ENCODE data around the gene BLM. TPM values are rescaled to one million over a fixed set of nuclear protein-coding genes. Genes with fewer than 3 reads are reported as not detected.

Gene BLM
- total RNA-seq, 1 experiment from 2014 or later, result 24.6 TPM

DNA sequence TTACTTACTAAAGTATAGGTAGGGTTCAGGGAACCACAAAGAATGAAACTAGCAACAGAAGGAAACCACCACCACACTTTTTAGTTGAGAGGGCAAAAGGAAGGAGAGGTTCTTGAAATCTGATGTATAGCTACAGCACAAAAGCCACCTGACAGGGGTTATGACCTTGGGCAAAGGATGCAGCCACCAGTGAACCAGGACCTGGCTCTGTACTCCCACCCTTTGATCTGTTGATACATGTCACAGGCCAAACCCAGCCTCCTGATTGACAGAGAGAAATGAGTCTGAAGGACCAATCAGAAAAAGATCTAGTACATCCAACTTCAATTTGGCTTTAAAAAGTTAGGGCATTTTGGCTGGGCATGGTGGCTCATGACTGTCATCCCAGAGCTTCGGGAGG lies 20.0 kb upstream of the BLM start (continued):
- TF ChIP-seq, protein P1, sequence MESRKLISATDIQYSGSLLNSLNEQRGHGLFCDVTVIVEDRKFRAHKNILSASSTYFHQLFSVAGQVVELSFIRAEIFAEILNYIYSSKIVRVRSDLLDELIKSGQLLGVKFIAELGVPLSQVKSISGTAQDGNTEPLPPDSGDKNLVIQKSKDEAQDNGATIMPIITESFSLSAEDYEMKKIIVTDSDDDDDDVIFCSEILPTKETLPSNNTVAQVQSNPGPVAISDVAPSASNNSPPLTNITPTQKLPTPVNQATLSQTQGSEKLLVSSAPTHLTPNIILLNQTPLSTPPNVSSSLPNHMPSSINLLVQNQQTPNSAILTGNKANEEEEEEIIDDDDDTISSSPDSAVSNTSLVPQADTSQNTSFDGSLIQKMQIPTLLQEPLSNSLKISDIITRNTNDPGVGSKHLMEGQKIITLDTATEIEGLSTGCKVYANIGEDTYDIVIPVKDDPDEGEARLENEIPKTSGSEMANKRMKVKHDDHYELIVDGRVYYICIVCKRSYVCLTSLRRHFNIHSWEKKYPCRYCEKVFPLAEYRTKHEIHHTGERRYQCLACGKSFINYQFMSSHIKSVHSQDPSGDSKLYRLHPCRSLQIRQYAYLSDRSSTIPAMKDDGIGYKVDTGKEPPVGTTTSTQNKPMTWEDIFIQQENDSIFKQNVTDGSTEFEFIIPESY (IDR thresholded peaks at IDR 0.05; ENCODE audit: extremely low read depth, insufficient replicate concordance, low read length), result no peak

DNA sequence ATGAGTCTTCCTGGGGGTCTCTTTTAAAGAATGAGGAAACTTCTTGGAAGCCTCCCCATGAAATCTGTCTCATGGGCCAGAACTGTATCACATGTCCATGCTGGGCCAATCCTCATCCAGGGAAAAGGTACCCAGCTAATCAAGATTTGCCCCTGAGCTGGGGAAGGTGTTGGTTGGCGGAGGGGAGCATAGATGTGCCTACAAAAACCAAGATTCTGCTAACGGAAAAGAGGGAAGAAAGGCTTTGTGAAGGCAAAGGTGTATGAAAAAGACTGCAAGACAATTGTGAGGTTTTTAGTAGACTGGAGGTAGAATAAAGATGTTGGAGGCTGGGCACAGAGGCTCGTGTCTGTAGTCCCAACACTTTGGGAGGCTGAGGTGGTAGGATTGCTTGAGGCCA lies 18.5 kb upstream of the BLM start:
- Histone ChIP-seq H3K4me3 (replicated peaks in 1 of 2; ENCODE audit: low read depth in 1 of 2, low read length in 2 of 2) (no peak overlapping the region), H3K9me3 (ENCODE audit: control insufficient read depth in 1 of 2, insufficient read depth in 1 of 2, low read depth in 1 of 2, low read length in 2 of 2) (no peaks in the 10 kb centered on the region), H3K4me1 (ENCODE audit: control insufficient read depth in 1 of 2, insufficient read depth in 2 of 2, low read length in 2 of 2) (no peaks in the 10 kb centered on the region), H3K79me2 (ENCODE audit: insufficient read depth, low read length) (no peaks in the 10 kb centered on the region), H3K4me2 (ENCODE audit: low read length) (no peak overlapping the region), H3K36me3 (ENCODE audit: control insufficient read depth in 1 of 2, insufficient read depth in 2 of 2, low read length in 2 of 2) (no peaks in the 10 kb centered on the region), H3K27me3 (ENCODE audit: insufficient read depth, low read length) (no peaks in the 10 kb centered on the region), H3K9ac (ENCODE audit: low read length) (no peak overlapping the region), H3K9me2 (ENCODE audit: insufficient read depth) (no peaks in the 10 kb centered on the region), H3K27ac (ENCODE audit: low read depth, low read length) (no peak overlapping the region), H2AFZ (ENCODE audit: low read depth, low read length, poor library complexity, severe bottlenecking) (no peak overlapping the region), H4K20me1 (ENCODE audit: insufficient read depth) (no peaks in the 10 kb centered on the region)
- DNase-seq (ENCODE audit: low read depth, low spot score), result no peak
- intact Hi-C loops (cut with micrococcal nuclease), result loop anchor here (10.0 kb wide), 2 partner anchors 214 to 404 kb away; no protein-coding TSS in a partner anchor
- no peak for ATAC-seq
- ChIA-PET RAD21 (ENCODE audit: low non-redundant PET in 1 of 2, low total read pairs in 2 of 2, uncharacterized antibody in 2 of 2, unreplicated experiment in 2 of 2) (interaction anchor here in 1 of 2 experiments (0.7 kb wide), 1 partner anchor 202 kb away, joined by 3 read pairs; no protein-coding TSS in a partner anchor), CTCF (no interaction called here), POLR2A (no interaction called here)
- no TSS peak for BruUV-seq (replicated peaks)
- TF ChIP-seq, protein P2, sequence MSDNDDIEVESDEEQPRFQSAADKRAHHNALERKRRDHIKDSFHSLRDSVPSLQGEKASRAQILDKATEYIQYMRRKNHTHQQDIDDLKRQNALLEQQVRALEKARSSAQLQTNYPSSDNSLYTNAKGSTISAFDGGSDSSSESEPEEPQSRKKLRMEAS (IDR thresholded peaks at IDR 0.05), result no peak
- TF ChIP-seq RAD21 (IDR thresholded peaks at IDR 0.05; ENCODE audit: low read depth) (no peak), EGR1 (IDR thresholded peaks at IDR 0.05; ENCODE audit: low read depth) (no peak), SP1 (IDR thresholded peaks at IDR 0.05; ENCODE audit: low read depth) (no peak)
- TF ChIP-seq, protein P3, sequence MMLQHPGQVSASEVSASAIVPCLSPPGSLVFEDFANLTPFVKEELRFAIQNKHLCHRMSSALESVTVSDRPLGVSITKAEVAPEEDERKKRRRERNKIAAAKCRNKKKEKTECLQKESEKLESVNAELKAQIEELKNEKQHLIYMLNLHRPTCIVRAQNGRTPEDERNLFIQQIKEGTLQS (IDR thresholded peaks at IDR 0.05), result no peak

Measured in HCT116 (cell line).